Stimulated activated naive CD8-positive, alpha-beta T cell treated with anti-CD3 and anti-CD28 coated beads, Interleukin-15, Interleukin-2, amounts not matched to agents 100 ng/mL and 50 ng/mL, for 24 hours (primary cell): ENCODE results near the gene KANSL1.

Experiments
- H3K27ac Mint-ChIP-seq: one replicate; pipeline ENCODE4 v1.8.0; 2021; ENCODE audit warnings: mild to moderate bottlenecking, mixed read lengths
- H3K27me3 Mint-ChIP-seq: one replicate; pipeline ENCODE4 v1.8.0; 2021; ENCODE audit warnings: mixed read lengths
- H3K36me3 Mint-ChIP-seq: one replicate; pipeline ENCODE4 v1.8.0; 2021; ENCODE audit warnings: low read depth, mixed read lengths
- H3K4me1 Mint-ChIP-seq: one replicate; pipeline ENCODE4 v1.8.0; 2021; ENCODE audit warnings: low read depth, mixed read lengths
- H3K4me3 Mint-ChIP-seq: one replicate; pipeline ENCODE4 v1.8.0; 2021; ENCODE audit warnings: mild to moderate bottlenecking, mixed read lengths
- H3K9me3 Mint-ChIP-seq: one replicate; pipeline ENCODE4 v1.8.0; 2021; ENCODE audit warnings: mixed read lengths

Gene KANSL1

GRCh38 chr17:46082257-46082656, 111.0 kb downstream of the KANSL1 start:
- no peaks in the 10 kb centered on the region for H3K9me3 Mint-ChIP-seq
- H3K36me3 Mint-ChIP-seq = peaks cover 42% of the 10 kb centered on the region
- H3K4me1 Mint-ChIP-seq = peaks cover 57% of the 10 kb centered on the region
- no peaks in the 10 kb centered on the region for H3K27me3 Mint-ChIP-seq
- peak overlapping the region; percentile 76 for H3K27ac Mint-ChIP-seq
- H3K4me3 Mint-ChIP-seq = no peak overlapping the region

GRCh38 chr17:46081018-46081320, 112.3 kb downstream of the KANSL1 start:
- H3K27ac Mint-ChIP-seq = peak overlapping the region; percentile 42
- no peaks in the 10 kb centered on the region for H3K27me3 Mint-ChIP-seq
- H3K4me3 Mint-ChIP-seq = no peak overlapping the region
- no peaks in the 10 kb centered on the region for H3K9me3 Mint-ChIP-seq
- H3K36me3 Mint-ChIP-seq = peaks cover 44% of the 10 kb centered on the region
- peaks cover 50% of the 10 kb centered on the region for H3K4me1 Mint-ChIP-seq

GRCh38 chr17:46080118-46081017, 112.9 kb downstream of the KANSL1 start:
- peaks cover 49% of the 10 kb centered on the region for H3K36me3 Mint-ChIP-seq
- no peak overlapping the region for H3K4me3 Mint-ChIP-seq
- H3K4me1 Mint-ChIP-seq = peaks cover 47% of the 10 kb centered on the region

DNA sequence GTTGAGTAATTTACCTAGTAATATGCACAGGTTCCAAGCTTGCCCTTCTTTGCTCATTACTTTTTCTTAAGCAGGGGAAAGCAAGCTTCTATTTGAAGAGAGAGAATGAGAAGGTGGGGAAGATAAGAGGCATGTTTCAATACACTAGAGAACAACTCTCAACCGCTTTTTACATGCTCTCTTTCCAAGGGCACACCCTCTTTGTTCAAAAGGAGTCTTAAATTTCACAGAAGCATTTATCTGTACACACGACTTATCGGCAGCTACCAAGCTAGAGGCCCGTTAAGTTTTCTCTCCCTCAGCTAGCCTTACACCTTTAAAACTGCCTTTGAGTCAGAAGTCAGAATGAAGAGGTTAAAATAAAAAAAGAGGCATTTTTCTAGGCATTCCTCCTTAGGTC, 114.6 kb downstream of the KANSL1 start:
- Mint-ChIP-seq H3K9me3 (no peaks in the 10 kb centered on the region), H3K4me1 (peaks cover 42% of the 10 kb centered on the region), H3K4me3 (no peak overlapping the region), H3K27ac (no peak overlapping the region), H3K36me3 (peaks cover 47% of the 10 kb centered on the region), H3K27me3 (no peaks in the 10 kb centered on the region)

More at GRCh38 chr17:46080118-46081017, 112.9 kb downstream of the KANSL1 start:
- H3K27me3 Mint-ChIP-seq = no peaks in the 10 kb centered on the region
- no peaks in the 10 kb centered on the region for H3K9me3 Mint-ChIP-seq
- H3K27ac Mint-ChIP-seq = no peak overlapping the region

DNA sequence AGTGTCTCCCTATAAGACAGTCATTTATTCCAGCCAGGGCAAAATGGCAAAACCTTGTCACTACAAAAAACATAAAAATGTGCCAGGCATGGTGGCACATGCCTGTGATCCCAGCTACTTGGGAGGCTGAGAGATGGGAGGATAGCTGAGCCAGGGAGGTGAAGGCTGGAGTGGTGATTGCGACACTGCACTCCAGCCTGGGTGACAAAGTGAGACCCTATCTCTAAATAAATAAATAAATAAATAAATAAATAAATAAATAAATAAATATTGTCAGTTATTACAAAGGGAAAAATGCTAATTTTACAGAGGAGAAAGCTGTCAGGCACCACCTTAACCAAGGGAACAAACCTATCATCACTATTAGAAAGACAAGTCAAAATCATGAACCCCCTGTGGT, 118.7 kb downstream of the KANSL1 start:
- H3K27ac Mint-ChIP-seq = no peak overlapping the region
- H3K9me3 Mint-ChIP-seq = no peaks in the 10 kb centered on the region
- peaks cover 37% of the 10 kb centered on the region for H3K36me3 Mint-ChIP-seq
- peaks cover 28% of the 10 kb centered on the region for H3K4me1 Mint-ChIP-seq
- H3K4me3 Mint-ChIP-seq = no peak overlapping the region
- H3K27me3 Mint-ChIP-seq = no peaks in the 10 kb centered on the region

DNA sequence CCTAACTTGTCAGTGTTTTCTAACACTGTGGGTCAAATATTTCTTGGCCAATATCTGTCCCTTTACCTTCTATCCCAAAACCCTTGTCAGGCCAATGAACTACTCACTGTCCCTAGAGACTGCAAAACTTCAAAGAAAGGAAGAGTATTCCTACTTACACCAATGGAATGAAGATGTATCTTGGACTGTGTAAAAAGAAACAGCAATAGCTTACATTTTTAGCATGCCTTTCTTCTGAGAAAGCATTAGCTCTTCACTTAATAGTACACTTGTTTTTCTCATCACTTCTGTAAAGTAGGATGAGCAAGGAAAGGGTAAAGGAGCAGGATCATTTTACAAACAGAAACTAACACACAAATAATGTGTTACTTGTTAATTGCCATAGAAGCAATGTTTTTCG, 120.2 kb downstream of the KANSL1 start:
- H3K27ac Mint-ChIP-seq = no peak overlapping the region
- H3K36me3 Mint-ChIP-seq = peaks cover 30% of the 10 kb centered on the region
- peaks cover 25% of the 10 kb centered on the region for H3K4me1 Mint-ChIP-seq
- no peak overlapping the region for H3K4me3 Mint-ChIP-seq
- H3K27me3 Mint-ChIP-seq = no peaks in the 10 kb centered on the region
- H3K9me3 Mint-ChIP-seq = no peaks in the 10 kb centered on the region

DNA sequence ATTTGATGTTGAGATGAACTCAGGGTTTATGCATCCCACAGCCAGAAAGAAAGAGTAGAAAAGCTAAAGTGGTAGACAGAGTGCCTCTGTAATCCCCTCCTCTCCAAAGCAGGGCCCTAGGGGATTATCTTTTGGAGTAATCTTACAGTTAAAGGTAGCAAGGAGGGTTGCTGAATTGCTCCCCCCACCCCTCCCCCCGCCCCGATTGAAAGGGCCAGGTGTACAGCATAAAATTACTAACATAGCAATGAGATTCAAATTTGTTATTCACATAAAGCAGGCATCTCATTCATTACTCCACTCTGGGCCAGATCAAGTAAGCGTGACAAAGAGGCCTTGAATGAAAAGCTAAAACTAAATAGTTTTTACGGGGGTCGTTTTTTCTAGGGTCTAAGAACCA, 121.4 kb downstream of the KANSL1 start:
- Mint-ChIP-seq H3K36me3 (peaks cover 36% of the 10 kb centered on the region), H3K27ac (no peak overlapping the region), H3K4me3 (no peak overlapping the region), H3K27me3 (no peaks in the 10 kb centered on the region), H3K9me3 (no peaks in the 10 kb centered on the region), H3K4me1 (peaks cover 22% of the 10 kb centered on the region)

GRCh38 chr17:46064460-46064859, 128.8 kb downstream of the KANSL1 start:
- Mint-ChIP-seq H3K27ac (peak overlapping the region; percentile 56), H3K9me3 (no peaks in the 10 kb centered on the region), H3K36me3 (peaks cover 61% of the 10 kb centered on the region), H3K27me3 (no peaks in the 10 kb centered on the region), H3K4me3 (no peak overlapping the region), H3K4me1 (peaks cover 13% of the 10 kb centered on the region)

DNA sequence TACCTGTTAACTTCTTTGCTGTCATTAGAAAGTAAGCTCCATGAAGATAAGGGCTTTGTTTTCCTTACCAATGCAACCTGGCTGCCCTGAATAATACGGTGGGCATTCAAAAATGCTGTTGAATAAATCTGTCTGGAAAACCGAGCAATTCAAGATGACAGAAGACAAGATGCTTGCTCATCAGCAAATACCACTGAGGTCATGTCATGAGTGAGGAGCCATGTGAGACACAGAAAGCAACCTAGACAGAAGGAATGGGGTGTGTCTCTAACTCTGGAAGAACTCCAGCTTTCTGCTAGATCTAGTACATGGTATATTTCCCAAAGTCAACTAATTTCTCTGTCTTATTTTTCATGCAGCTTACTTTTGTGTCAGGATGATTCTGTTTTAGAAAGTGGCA, 130.0 kb downstream of the KANSL1 start:
- Mint-ChIP-seq H3K27me3 (no peaks in the 10 kb centered on the region), H3K4me1 (peaks cover 25% of the 10 kb centered on the region), H3K36me3 (peaks cover 72% of the 10 kb centered on the region), H3K4me3 (no peak overlapping the region), H3K27ac (peak overlapping the region; percentile 45), H3K9me3 (no peaks in the 10 kb centered on the region)

- H3K4me3 Mint-ChIP-seq = no peak overlapping the region
- H3K9me3 Mint-ChIP-seq = no peaks in the 10 kb centered on the region
- H3K27ac Mint-ChIP-seq = no peak overlapping the region
- H3K36me3 Mint-ChIP-seq = peaks cover 71% of the 10 kb centered on the region
- H3K4me1 Mint-ChIP-seq = peaks cover 40% of the 10 kb centered on the region
- no peaks in the 10 kb centered on the region for H3K27me3 Mint-ChIP-seq
These were observed 131.8 kb downstream of the KANSL1 start for GRCh38 chr17:46061435-46061834.

- no peaks in the 10 kb centered on the region for H3K27me3 Mint-ChIP-seq
- H3K4me3 Mint-ChIP-seq = no peak overlapping the region
- peaks cover 42% of the 10 kb centered on the region for H3K4me1 Mint-ChIP-seq
- no peaks in the 10 kb centered on the region for H3K9me3 Mint-ChIP-seq
- H3K36me3 Mint-ChIP-seq = peaks cover 63% of the 10 kb centered on the region
- H3K27ac Mint-ChIP-seq = no peak overlapping the region
These were observed 132.8 kb downstream of the KANSL1 start for GRCh38 chr17:46060461-46060860.

GRCh38 chr17:46059486-46059885, 133.7 kb downstream of the KANSL1 start:
- H3K4me1 Mint-ChIP-seq = peaks cover 45% of the 10 kb centered on the region
- no peaks in the 10 kb centered on the region for H3K27me3 Mint-ChIP-seq
- peak overlapping the region; percentile 63 for H3K27ac Mint-ChIP-seq
- no peak overlapping the region for H3K4me3 Mint-ChIP-seq
- H3K36me3 Mint-ChIP-seq = peaks cover 58% of the 10 kb centered on the region
- no peaks in the 10 kb centered on the region for H3K9me3 Mint-ChIP-seq

GRCh38 chr17:46057366-46057765, 135.9 kb downstream of the KANSL1 start:
- peaks cover 60% of the 10 kb centered on the region for H3K36me3 Mint-ChIP-seq
- no peaks in the 10 kb centered on the region for H3K9me3 Mint-ChIP-seq
- H3K4me3 Mint-ChIP-seq = no peak overlapping the region
- H3K27me3 Mint-ChIP-seq = no peaks in the 10 kb centered on the region
- peak overlapping the region; percentile 26 for H3K27ac Mint-ChIP-seq
- H3K4me1 Mint-ChIP-seq = peaks cover 57% of the 10 kb centered on the region

DNA sequence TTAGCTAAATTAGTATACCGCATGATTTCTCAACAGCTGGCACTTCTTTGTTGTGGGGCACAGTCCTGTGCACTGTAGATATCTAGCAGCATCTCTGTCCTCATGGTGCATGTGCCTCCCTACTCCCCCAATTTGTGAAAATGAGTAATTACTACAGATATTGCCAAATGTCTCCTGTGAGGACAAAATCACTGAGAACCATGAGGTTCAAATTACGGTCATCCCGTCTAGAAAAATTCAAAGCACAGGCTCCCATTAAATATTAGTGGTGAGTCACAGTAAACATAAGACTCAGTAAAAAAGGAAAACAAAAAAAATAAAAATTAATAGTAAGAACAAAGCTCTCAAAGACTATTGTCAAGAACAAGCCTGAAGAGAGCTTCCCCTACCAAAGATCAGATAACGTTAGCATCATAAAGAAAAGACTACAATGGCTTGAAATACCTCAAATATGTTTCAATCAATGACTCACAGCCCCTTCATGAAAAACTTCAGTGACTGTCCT, 136.4 kb downstream of the KANSL1 start:
- Mint-ChIP-seq H3K27me3 (no peaks in the 10 kb centered on the region), H3K9me3 (no peaks in the 10 kb centered on the region), H3K27ac (peak overlapping the region; percentile 83), H3K36me3 (peaks cover 62% of the 10 kb centered on the region), H3K4me1 (peaks cover 62% of the 10 kb centered on the region), H3K4me3 (peak overlapping the region; percentile 18)

DNA sequence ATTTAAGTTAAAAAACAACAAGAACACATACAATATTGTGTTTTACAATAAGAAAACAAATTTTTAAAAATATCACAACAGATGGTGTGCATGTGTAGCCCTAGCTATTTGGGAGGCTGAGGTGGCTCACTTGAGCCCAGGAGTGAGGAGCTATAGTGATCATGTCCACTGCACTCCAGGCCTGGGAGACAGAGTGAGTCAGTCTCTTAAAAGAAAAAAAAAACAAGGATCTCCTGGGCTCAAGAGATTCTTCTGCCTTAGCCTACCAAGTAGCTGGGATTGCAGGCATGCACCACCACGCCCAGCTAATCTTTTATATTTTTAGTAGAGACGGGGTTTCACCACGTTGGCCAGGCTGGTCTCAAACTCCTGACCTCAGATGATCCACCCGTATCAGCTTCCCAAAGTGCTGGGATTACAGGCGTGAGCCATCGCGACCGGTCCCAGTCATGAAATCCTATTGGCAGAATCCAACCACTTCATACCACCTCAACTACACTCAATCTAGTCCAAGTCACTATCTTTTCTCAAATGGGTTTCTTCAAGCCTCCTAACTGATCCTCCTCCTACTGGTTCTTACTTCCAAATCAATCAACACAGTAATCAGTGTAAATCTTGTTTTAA, 139.2 kb downstream of the KANSL1 start:
- Mint-ChIP-seq H3K4me3 (no peak overlapping the region), H3K4me1 (peaks cover 69% of the 10 kb centered on the region), H3K27ac (peak overlapping the region; percentile 68), H3K9me3 (no peaks in the 10 kb centered on the region), H3K27me3 (no peaks in the 10 kb centered on the region), H3K36me3 (peaks cover 69% of the 10 kb centered on the region)
